ENCODE measurements around the gene CD52.
A peak's percentile ranks its signal among the peaks of the same experiment; 100 is the strongest.

Gene CD52

DNA sequence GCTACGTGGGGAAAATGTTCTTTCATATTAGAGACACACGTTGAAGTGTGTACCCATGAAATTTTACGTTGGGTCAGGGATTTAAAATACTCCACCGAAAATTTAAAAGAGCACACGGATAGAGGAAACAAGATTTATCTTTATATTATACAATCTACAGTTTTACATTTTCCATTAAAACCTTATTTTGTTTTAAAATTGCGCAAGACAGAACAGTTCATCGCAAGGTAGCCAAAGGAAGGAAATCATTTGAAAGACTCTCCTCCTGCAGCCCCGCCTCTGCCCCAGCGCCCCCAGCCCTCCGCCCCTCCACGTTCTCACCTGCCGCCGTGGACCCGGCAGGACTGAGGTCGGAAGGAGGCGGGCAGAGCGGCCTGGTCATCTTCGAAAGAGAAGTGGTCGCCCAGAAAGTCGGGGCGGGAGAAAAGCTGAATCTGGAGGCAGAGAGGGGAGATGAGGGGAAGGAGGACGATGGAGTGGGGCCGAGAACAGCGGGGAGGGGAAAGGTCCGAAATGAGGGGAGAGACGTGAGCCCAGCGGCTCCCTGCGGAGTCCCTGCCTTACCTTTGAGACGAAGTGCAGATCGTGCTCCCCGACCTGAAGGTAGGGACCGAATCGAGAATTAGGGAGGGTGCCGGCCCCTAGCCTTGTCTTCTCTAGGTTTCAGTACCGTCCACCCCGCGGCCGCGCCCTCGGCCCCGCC lies 18.2 kb downstream of the CD52 start:
- no peak for DNase-seq

GRCh38 chr1:26336477-26337205 lies 18.9 kb downstream of the CD52 start:
- DNase-seq = peak; percentile 74 to 91 (median 88)

- no peak for DNase-seq
Measured at GRCh38 chr1:26337206-26337535, 19.4 kb downstream of the CD52 start.

DNA sequence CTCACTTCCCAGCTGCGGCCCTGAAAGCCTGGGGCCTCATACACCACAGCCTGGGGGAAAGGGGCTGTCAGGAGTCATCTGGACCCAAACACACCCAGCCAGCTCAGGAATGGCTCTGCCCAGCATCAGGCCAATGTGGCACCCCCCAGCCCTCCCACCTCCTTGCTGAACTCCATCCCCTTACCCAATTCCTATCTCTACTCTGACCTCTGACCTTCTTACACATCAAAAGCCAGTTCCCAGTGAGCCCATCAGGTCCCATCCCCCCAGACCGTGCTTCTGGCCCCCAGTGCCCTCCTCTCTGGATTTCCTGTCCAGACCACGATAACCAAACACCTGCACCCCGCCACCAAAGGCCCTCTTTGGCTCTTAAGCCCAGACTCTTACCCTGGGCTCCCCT lies 19.9 kb downstream of the CD52 start:
- no peak for DNase-seq

DNA sequence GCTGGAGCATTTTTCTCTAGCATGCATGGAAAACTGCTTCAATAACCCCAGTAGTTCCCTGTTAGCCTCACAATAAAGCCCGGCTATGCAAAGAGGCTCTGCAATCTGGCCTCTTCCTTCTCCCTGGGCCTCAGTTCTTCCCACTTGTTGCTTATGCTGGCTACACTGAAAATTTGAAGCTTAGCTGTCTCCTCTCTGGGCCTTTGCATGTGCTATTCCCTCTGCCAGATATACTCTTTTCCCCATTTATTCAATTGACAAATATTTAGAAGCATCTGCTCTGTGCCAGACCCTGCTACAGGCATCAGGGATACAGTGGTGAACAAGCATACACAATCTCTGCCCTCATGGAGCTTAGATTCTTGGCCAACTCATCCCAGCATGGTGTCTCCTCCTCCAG lies 20.9 kb downstream of the CD52 start:
- no peak for DNase-seq

GRCh38 chr1:26340047-26340481 lies 22.3 kb downstream of the CD52 start:
- no peak for DNase-seq

DNA sequence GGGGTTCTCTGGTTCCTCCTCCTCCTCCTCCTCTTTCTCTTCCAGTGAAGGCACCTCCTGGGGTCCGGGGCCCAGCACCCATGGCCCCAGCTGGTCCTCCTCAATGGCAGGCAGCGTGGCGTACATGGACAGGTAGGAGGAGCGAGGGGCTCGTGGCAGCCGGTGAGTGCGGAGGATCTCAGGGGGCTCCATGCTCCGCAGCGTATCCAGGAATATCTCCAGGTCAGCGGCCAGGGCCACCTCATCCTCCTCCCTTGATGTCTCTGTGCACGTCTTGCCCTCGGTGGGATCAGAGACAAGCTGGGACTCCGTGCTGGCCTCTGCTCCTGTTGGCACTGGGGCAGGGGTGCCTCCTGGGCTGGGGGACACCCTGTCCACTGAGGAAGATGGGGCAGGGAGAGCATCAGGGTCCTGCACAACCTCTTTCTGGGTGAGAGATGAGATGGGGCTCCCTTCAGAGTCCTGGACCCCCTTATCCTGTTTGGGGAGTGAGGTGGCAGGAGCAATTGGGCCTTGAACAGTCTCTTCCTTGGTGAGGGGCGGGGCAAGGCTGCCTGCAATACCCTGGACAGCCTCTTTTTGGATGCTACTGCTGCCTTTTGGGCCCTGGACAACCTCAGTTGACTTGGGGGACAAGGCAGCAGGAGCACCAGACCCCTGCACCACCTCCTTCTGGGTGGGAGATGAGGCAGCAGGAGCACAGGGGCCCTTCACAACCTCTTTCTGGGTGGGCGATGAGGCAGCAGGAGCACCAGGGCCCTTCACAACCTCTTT lies 26.6 kb downstream of the CD52 start:
- DNase-seq = no peak

DNA sequence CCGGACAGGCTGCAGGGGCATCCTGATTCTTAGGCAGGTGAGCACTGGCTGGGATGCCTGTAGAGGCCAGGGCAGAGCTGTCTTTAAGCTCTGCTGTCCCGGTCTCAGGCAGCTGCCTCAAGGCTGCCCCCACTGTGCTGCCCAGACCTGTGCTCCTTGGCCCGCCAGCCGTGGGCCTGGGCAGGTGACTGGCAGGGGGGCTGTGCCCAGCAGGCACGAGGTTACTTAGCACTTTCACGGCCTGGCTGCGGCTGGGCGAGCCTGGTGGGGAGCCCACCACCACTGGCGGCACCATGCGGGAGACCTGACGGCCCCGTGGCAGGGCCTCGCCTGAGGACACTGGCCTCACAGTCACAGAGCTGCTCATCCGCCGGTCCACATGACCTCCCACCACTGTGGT lies 28.0 kb downstream of the CD52 start:
- no peak for DNase-seq

- no peak for DNase-seq
Measured at GRCh38 chr1:26346274-26347033, 28.7 kb downstream of the CD52 start.

DNA sequence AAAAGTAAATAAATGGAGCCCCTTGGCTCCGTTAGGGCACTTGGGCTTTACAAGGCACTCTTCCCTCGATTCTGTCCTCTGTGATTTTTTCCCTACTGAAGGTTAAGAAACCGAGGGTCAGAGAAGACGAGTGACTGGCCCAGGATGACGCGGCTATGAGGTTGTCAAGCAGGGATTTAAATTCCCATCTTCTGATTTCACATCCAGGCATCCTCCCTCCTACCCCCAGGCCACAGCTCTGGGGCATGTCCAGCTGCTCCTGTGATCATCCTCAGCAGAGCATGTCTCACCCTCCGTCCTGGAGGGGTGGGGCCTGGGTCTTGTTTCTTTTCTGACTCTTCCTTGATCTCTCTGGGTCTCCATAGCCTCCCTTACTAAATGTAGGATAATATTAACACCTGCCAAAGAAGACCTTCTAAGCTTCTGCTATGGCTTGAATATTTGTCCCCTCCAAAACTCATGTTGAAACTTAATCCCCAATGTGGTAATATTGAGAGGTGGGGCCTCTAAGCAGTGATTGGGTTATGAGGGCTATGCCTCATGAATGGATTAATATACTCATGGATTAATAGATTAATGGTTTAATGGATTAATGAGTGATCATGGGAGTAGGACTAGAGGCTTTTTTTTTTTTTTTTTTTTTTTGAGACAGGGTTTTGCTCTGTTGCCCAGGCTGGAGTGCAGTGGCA lies 31.6 kb downstream of the CD52 start:
- DNase-seq = no peak

DNA sequence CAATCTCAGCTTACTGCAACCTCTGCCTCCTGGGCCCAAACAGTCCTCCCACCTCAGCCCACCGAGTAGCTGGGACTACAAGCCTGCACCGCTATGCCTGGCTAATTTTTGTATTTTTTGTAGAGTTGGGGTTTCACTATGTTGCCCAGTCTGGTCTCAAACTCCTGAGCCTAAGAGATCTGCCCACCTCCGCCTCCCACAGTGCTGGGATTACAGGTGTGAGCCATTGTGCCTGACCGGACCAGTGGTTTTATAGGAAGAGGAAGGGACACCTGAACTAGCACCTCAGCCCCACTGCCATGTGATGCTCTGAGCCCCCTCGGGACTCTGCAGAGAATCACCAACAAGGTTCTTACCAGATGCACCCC lies 32.1 kb downstream of the CD52 start:
- DNase-seq = no peak

DNA sequence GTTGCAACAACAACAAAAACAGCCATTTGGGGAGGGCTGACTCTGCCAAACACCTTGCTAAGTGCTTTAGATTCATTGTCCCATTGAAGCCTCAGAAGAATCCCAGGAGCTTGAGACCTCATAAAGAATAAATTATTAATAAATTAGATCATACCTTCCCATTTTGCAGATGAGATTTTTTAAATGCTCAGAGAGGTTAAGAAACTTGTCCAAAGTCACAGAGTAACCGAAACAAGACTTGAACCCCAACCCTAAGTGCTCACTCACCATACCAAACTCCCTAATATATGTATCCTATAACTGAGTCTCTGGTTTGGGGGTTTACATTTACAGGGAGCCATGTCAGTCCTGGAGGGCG lies 32.6 kb downstream of the CD52 start:
- no peak for DNase-seq

GRCh38 chr1:26350701-26351589 lies 33.2 kb downstream of the CD52 start:
- DNase-seq = no peak

DNA sequence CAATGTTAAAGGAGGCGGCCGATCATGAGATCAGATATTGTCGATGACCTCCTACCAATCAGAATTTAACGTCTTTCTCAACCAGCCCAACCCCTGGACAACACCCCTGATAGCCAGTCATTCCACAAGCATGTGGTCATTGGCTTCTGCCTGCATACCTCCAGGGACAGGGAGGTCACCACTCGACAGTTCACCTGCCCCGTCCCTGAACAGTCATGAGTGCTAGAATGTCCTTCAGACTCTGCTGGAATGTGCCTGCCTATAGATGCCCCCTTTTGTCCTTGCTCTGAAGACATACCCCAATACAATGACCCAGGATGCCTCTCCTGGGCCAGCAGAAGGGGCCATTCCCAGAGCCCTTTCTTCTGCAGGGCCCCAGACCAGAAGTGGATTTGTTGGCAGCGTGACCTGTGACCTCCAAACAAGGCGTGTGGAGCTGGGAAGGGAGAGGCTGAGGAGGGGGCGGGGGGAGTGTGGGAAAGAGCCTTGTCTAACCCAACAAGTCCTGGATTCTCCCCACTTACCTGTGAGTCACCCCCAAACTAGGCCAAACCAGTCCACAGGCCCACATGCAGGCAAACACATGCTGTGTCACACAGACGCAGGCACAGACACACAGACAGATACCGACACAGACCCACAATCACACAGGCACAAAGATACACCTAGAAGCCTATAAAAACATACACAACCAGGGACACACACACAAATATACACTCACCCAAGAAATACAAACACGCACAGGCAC lies 34.0 kb downstream of the CD52 start:
- DNase-seq = no peak

GRCh38 chr1:26352338-26352679 lies 34.6 kb downstream of the CD52 start:
- DNase-seq = no peak

GRCh38 chr1:26353210-26353859 lies 35.6 kb downstream of the CD52 start:
- DNase-seq = no peak

DNA sequence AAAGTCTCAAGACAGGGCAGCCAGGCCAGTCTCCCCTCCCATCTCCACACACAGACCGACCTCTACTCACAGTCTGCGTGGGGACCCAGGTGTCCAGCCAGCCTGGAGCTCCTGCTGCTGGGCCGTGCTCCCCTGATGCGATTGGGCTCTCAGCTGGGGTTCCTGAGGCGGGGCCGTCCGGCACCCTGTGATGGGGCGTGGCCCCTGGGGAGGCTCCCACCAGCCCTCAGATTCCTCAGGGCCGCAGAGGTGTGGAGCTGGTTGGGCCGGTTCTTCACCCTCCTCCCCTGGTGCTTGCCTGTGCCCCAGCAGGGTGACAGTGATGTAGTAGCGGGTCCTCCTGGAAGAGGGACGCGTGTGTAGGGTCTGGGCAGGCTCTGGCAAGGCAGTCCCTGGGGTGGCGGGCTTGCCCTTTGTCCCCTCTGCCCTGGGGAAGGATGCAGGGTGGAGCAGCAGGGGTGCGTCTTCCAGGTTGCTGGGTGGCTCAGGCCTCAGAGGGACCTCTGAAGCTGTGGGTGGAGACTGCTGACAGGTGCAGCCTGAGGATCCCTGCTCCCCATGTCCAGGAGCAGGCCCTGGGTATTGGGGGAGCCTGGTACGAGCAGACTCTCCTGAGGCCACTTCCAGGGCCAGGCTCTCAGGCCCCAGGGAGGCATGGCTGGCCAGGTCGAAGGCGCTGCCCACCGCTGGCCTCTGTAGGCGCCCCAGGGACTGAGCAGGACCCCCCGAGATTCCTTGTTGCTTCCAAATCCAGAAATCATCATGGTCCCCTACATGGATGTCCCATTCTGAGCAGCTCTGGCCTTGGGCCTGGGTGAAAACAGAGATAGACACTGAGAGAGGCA lies 36.4 kb downstream of the CD52 start, which contains the start of gene CRYBG2:
Gene CRYBG2, minus strand, starts transcription at position 155 of the 845 bp plus-strand sequence. CDS start 7,473 bp downstream, outside the sequence.
- no peak for DNase-seq

DNA sequence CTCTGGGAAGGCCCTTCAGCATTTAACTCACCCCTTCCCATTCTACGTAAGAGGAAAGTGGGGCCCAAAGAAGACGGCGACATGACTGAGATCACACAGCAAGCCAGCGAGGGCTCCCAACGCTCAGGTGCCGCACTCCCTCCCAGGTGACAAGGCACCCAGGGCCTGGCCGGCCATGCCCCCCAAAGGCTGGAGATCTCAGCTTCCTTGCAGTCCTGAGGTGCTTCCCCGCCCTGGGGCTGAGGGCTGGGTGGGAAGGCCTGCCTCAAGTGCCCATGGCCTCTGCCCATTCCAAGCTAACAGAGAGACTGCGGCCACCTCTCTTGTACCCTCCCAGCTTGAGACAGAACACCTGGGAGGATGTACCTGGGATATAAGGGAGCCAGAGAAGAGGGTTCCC lies 37.2 kb downstream of the CD52 start:
- no peak for DNase-seq

- DNase-seq = no peak
Measured at GRCh38 chr1:26356106-26356505, 38.3 kb downstream of the CD52 start.

All from T-helper 1 cell (primary cell).